Activated CD8-positive, alpha-beta memory T cell treated with anti-CD3 and anti-CD28 coated beads for 48 hours (primary cell): ENCODE results near the gene BAG2.

ENCODE experiments used
- DNase-seq, 3 experiments: peaks; one replicate each; pipeline ENCODE4 v3.0.0-alpha.2; 2020; ENCODE audit warnings: low read depth in 2 of 3, low spot score in 2 of 3

The BAG2 gene

DNA sequence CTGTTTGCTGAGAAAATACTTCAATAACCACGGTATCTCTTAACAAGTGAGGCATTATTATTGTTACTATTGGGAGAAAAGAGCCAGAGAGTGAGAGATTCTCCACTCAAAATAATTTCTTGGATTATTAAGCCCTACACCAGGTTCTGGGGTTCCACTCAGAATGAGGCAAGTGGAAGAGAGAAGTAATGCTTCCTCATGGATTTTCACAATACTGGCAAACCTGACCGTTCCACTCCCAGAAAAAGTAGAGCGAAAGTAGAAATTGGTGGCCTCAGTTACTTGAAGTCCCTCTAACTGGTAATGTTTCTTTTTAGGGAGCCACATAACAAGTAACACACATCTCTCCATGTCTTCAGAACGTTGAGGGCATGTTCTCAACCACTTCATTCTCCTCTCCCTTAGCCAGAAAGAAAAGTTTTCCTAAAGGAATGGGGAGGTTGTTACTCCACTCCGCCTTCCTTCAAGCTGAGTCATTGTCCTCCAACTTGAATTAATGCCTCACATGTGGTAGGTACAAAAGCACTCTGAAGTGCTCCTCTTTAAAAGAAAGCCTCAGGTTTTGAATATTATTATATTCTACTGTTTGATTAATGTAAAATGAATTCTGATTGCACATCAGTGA is 1.9 kb downstream of the BAG2 start:
- no peak for DNase-seq

DNA sequence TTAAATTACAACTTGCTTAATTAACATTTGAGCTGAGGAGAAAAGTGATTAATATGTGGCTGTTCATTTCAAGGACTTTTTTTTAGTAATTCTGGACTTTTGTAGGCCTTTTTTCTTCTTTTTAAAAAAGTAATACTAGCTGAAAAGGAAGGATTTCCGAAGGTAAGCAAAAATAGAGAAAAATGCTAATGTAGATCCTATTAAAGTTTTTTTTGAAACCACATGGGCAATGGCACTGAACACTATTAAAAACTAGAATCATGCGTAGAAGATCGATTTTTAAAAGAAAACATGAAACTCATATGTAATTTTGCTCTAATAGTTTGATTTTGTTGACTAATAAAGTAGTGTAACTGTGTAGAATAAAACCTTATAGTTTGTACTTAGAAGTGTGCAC is 2.4 kb downstream of the BAG2 start:
- no peak for DNase-seq

DNA sequence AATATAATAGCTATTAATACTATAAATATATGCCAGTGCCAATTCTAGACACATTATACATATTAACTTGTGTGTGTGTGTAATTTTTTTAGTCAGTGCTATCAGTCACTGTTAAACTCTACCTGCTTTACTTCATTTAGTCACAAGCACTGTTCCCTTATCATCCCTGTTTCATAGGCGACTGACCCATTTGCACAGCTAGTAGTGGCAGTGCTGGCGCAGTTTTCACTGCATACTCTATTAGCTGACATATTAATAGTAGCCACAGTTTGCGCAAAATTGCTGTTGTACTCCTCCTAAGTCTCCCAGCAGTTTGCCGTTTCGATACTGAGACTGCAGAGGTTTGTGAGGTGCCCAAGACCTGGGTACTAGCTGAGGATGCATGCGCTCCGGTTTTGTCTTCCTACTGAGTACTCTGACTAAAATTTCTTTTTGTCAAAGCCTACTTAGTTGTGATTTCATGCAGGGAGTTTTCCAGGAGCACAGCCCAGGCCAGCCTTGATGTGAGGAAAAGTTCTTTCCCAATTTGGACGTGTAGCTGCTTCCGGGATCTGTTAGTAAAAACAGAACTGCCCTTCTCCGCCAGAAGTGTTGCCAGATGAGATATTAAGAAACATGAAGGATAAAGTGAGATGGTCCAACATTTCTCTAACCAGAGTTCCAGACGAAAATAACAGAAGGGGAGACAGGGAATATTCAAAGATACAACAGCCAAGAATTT is 5.6 kb downstream of the BAG2 start:
- no peak for DNase-seq

DNA sequence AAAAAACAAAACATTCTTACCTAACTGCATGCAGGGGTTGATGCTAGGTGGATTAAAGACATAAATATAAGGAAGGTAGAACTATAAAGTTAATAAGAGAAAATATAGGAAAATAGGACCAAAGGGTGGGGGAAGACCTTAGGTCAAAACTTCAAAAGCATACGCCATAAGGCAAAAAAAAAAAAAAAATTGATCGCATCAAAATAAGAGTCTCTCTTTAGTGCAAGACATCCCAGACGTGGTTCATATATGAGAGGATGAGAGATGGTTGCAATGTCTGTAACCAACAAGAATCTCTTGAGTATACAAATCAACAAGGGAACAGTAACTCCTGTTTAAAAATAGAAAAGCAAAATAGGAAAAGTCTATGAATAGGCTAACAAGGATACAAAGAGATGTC is 8.5 kb downstream of the BAG2 start:
- DNase-seq = no peak

DNA sequence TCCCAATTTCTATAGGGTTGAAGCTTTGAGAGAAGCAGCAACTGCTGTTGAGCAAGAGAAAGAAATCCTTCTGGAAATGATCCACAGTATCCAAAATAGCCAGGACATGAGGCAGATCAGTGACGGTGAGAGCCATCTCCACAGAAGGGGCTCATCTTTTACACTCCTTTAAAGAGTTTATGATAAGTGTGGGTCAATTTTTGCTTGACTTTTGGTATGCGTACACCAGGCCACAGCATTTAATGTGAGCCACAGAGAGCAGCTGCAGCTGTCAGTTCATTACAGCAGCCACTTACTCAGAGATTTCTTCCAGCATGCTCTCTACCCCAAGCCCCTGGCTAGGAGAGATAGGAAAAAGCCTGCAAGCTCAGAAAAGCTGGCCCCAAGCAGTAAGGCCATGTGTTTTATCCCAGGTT is 9.9 kb downstream of the BAG2 start:
- no peak for DNase-seq

DNA sequence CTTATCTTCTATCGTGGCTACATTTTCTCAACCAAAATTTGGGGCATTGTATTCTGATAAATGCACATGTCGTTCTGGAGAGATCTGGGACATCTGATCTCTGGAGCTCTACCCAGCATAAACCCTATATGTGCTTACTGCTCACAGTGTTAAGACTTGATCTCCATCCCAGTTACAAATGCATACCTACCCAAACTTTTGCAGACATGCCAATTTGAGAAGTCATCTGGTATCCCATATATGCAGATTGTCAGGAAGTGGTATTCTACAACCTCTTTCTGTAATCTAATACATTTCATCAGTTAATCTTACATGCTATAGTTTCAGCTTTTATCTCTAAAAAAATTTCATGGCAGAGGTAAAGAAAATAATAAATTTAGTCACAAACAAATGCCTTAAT is 11.2 kb downstream of the BAG2 start:
- DNase-seq = no peak

DNA sequence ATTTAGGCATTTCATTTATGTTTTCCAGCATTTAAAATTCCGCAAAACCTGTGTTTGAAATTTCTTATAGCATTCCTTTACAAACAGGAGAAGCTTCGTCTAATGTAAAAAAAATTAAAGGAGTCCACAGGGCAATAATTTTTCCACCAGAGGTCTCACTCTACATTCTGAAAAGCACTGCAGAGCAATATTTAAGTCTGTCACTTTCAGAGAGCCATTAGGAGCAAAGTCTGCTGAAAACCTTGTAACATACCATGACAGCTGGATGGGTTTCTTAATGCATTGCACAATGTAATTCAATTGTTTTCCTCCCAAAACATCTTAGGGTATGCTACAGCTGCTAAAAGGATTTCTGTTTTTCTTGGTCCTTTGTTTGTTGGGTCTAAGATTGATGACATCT is 18.0 kb downstream of the BAG2 start:
- DNase-seq = no peak

DNA sequence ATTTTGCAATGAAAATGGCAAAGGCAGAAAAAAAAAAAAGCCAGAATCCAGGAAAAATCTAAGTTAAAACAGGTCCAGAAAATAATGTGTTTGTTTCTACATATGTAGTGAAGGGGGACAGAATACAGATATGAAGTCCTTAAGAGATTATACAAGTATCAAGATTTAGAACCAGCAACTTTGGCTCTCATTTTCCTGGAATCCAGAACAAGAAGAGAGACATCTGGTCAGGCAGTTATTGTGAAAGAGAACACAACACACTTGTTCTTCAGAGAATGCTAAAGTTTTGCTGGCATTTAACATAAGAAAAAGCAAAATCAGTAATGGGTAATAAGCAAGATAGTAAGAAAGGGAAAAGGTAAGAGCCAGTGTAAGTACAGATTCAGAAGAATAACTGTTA is 21.1 kb downstream of the BAG2 start:
- no peak for DNase-seq

DNA sequence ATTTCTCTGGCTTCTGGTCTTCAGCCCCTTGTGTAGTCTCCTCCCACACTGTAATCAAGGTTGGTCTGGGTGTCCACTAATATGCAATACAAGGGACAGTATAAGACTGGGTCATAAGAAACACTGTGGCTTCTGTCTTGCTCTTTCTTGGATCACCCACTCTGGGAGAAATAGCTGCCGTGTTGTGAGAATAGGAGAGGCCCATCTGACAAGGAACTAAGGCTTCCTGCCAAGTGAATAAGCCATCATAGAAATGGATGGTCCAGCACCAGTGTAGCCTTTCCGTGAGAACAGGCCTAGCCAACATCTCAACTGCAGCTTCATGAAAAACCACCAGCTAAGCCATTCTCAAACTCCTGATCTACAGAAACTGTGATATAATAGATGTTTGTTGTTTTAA is 23.3 kb downstream of the BAG2 start:
- no peak for DNase-seq

DNA sequence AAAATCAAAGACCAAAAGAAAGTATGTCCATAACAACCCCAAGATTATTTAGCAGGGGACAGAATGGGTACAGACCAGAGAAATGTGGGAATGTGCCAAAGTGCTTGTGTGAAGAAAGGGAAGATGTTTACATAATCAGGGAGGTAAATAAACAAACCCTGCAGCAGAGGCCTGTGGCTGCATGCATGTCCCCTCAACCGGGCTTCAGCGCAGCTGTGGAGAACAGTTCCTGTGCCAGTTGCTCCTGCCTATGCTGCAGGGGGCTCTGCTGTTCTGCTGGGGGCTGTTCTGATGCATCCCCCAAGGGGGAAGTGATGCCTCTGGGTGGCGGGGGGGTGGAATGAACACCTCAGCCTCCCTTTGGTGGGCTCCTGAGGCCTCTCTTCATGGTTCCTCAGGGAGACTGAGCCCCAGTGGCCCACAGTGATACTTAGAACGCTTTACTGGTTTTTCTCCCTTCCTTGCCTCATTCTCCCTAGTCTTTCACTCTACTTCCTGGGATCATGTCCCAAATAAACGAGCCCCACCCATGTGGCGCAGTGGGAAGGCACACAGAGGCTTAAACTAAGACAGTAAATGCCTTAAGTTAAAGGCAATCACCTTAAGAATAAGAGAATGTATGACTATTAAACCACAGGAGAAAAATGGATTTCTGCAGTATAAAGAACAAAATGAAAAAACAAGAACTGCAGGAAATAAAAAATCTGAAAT is 27.0 kb downstream of the BAG2 start:
- no peak for DNase-seq

DNA sequence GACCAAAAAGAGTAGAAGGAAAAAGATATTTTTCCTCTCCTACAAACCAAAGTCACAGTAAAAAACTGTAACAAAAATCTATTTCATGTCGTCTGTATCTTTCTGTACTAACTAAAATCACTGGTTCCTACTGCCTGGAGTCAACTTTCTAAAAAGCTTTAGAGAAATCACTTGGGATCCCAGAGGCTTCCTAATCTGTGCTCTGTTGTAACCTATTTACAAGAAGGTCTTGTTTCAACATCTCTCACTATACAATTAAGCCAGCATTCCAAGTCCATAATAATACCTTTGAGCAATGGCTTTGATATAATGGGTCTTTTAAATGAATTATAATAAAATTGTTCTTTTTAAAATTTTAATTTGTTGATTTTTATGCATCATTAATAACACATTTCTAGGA is 29.6 kb downstream of the BAG2 start:
- DNase-seq = no peak

DNA sequence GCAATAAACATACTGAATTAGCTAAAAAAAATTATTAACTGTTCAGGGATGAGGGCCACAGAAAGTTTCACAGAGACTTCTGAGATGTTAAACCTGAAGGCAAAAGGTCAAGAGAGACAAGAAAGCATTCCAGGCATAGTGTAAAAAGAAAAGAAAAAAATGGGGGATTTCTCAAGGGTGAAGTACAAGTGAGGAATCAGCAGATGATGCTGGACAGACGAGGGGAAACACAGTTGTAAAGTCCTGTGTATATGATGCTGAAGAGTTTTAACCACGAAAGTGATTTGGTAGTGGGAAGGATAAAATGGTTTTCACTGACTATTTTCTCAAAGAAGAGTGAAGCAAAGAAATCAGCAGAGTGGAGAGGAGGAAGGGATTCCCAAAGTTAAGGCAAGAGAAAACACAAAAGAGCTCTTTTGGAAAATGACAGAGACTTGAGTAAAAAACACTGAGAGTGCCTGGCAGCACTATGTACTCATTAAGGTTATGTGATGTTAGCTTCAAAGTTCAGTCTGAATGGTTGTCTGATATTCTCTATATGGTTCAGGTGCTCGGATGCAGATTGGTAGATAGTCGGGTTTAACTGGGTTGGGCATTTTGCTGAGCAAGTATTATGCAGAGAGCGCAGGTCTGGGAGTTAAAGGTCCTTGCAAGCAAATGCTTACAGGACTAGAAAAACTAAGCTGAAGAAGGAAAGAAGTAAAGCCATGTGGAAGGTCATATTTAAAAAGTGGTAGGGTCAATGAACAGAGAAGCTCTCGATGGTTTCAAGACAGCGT is 33.6 kb downstream of the BAG2 start:
- no peak for DNase-seq

DNA sequence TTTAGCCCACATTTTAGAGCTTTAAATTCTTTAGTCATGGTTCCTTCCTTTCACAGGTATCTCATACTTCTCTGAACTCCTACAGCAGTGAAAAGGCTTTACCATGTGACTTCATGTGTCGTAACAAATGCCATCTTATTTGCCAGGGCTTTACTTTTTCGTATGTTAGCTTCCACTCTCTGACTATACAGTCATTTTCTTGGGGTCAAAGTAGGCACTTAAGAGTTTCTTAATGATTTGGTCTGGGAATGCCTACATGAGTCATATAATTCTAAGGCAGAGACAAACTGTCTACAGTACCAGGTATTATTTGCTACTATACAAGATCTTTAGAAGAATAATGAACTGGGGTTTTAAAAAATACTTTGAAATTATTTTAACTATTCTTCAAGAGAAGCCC is 35.0 kb downstream of the BAG2 start:
- DNase-seq = no peak

DNA sequence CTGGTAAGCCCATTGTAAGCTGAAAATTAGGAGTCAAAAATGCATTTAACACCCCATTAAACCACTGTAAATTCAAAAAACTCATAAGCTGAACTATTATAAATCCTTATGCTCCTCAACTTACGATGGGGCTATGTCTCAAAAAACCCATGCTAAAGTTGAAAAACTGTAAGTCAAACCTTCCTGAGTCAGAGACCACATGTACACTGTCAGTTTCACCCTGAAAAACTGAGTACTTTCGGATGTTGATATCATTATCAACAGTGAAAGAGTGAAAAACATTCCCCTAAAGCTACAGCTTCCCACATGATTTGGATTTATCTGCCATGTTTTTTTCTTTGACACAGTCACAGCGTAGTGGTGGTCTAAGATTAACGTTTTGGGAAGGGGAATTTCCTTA is 35.7 kb downstream of the BAG2 start:
- no peak for DNase-seq

DNA sequence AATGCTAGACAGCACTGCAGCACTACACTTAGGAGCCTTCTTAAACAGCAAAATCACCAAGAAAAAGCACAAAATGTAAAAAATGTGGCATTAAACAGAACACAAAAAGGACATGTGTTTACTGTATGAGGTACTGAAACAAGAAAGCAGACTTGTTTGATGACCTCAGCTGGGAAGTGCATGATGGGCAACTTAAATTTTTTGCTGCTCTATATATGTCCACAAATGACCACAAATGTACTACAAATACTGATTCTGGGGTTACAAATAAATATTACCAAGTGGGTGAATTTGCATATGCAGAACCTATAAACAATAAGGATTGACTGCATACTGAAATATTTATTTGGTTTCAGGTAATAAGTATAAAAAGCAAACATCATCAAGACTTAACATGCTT is 36.9 kb downstream of the BAG2 start:
- no peak for DNase-seq

DNA sequence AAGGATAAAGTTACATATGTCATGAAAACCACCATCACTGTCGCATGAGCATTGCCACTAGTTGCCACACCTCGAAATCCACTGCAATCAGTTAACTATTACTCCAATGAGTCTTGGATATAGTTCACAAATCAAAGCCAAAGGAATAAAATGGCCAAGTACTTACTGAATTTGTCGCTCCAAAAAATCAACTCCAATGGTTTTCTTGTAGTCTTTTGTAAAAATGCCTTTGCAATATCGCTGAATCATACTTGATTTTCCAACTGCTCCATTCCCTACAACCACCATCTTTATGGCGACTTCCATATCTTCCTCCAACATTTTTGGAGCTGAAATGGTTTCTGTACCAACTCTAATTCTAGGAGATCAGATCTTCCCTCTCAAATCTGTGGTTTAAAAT is 37.9 kb downstream of the BAG2 start:
- DNase-seq = no peak

DNA sequence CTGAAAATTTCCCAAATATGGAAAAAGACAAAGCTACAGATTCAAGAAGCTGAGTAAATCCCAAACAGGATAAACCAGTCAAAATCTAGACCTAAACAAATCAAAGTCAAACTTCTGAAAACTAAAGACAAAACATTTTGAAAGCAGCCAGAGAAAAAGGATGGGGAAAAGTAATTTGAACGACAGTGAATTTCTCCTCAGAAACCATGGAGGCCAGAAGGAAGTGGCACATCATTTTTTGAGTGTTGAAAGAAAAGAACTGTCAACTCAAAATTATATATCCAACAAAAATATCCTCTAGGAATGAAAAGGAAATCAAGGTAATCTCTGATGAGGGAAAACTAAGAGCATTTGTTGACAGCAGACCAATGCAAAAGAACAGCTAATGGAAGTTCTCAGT is 43.1 kb downstream of the BAG2 start:
- DNase-seq = no peak

DNA sequence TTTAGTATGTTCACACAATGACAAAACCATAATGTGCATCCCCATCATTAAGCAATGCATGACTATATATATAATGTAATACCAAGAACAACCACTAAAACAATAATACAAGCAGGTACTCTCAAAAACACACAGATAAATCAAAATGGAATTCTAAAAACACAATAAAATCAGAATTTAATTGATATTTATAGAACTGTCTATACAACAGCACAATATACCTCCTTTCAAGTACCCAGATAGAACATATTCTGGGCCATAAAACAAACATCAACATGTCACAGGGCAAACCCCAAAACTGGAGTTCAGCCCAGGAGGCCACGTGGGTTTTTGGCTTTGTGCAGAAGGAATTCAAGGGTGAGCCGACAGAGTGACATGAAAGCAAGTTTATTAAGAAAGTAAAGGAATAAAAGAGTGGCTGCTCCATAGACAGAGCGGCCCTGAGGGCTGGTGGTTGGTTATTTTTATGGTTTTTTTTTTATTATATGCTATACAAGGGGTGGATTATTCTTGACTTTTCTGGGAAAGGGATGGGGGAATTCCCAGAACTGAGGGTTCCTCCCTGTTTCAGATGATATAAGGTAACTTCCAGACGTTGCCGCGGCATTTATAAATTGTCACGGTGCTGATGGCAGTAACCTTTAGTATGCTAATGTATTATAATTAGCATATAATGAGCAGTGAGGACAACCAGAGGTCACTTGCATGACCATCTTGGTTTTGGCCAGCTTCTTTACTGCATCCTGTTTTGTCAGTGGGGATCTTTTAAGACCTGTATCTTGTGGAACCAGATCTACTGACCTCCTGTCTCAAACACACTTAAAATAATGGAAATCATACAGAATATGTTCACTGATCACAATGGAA is 44.3 kb downstream of the BAG2 start:
- no peak for DNase-seq

DNA sequence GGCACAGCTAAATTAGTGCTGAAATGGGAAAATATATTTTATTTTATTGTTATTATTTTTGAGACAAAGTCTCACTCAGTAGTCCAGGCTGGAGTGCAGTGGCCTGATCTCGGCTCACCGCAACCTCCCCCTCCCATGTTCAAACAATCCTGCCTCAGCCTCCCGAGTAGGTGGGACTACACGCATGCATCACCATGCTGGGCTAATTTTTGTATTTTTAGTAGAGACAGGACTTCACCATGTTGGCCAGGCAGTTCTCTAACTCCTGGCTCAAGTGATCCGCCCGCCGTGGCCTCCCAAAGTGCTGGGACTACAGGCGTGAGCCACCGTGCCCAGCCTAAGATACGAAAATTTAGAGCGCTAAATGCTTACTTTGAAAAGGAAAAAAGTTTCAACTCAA is 45.1 kb downstream of the BAG2 start:
- DNase-seq = no peak

DNA sequence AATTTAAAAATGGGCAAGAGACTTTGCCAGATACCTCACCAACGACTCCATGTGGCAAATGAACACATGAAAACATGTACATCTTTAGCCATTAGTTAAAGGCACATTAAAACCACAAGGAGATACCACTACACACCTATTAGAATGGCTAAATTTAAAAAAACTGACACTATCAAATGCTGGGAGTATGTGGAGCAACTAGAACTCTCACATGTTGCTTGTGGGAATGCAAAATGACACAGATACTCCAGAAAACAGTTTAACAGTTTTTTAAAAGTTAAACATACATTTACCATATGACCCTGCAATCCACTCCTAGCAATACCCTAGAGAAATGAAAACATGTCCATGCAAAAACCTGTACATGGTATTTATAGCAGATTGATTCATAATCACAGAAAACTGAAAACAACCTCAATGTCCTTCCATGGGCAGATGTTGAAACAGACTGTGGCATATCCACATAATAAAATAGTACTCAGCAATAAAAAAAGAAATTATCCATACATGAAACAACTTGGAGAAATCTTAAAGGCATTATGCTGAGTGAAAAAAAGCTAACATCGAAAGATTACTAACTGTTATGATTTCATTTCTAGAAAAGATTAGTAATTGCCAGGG is 48.1 kb downstream of the BAG2 start:
- no peak for DNase-seq
